ENCODE results near the gene DUOX1.

GRCh38 chr15:45097466-45097865 lies 32.3 kb upstream of the DUOX1 start:
- TF ChIP-seq CTCF (IDR thresholded peaks at IDR 0.05) (no peak), EP300 (IDR thresholded peaks at IDR 0.05) (no peak), POLR2A (IDR thresholded peaks at IDR 0.05) (no peak)

All from tibial nerve (tissue), 4 donors.